SK-N-SH treated with all-trans-retinoic acid at 6 μM for 48 hours (cell line): ENCODE data around the gene CCNJL.
"Not testable (repeated sequence)": the region's sequence is repeated elsewhere in the genome, so short reads cannot be mapped to it uniquely, and the experiment has no call there.

Source experiments
- ATAC-seq: fragments of 200-7000 bp; cut with Tn5 transposase; 3 replicates; pipeline ENCODE4 v1.9.1; 2020; ENCODE audit warnings: mild to moderate bottlenecking, moderate library complexity
- ARNTL ChIP-seq: fragments of 450-650 bp; formaldehyde crosslinking; IDR thresholded peaks from 2 replicates; pipeline ENCODE4 v1.5.0; 2020; ENCODE audit warnings: low read depth, mild to moderate bottlenecking, moderate library complexity, borderline replicate concordance
- CREB5 ChIP-seq: fragments of 250-450 bp; sonication (Bioruptor Pico); IDR thresholded peaks from 2 replicates; pipeline ENCODE4 v1.5.1; 2020; ENCODE audit warnings: low read depth, mild to moderate bottlenecking, moderate library complexity
- CSDC2 ChIP-seq: fragments of 250-450 bp; sonication (Bioruptor Pico); IDR thresholded peaks from 2 replicates; pipeline ENCODE4 v1.5.0; 2020; ENCODE audit warnings: mild to moderate bottlenecking, moderate library complexity
- CSRNP3 ChIP-seq: fragments of 250-450 bp; sonication (Bioruptor Pico); IDR thresholded peaks from 2 replicates; pipeline ENCODE4 v1.5.1; 2021; ENCODE audit warnings: mild to moderate bottlenecking, moderate library complexity
- ESRRG ChIP-seq: fragments of 250-450 bp; sonication (Bioruptor Pico); IDR thresholded peaks from 2 replicates; pipeline ENCODE4 v1.6.1; 2021; ENCODE audit warnings: mild to moderate bottlenecking
- GLIS3 ChIP-seq: fragments of 250-450 bp; sonication (Bioruptor Pico); IDR thresholded peaks from 2 replicates; pipeline ENCODE4 v1.5.0; 2020; ENCODE audit warnings: mild to moderate bottlenecking, moderate library complexity
- ISL1 ChIP-seq: fragments of 250-450 bp; sonication (Bioruptor Pico); IDR thresholded peaks from 2 replicates; pipeline ENCODE4 v2.1.2; 2022; ENCODE audit warnings: mild to moderate bottlenecking, moderate library complexity
- OSR1 ChIP-seq: fragments of 250-450 bp; sonication (Bioruptor Pico); IDR thresholded peaks from 2 replicates; pipeline ENCODE4 v1.8.0; 2022; ENCODE audit warnings: moderate library complexity, mild to moderate bottlenecking, inconsistent platforms
- PATZ1 ChIP-seq: fragments of 250-450 bp; sonication (Bioruptor Pico); IDR thresholded peaks from 2 replicates; pipeline ENCODE4 v1.8.0; 2020; ENCODE audit warnings: mild to moderate bottlenecking, moderate library complexity, borderline replicate concordance
- POU6F1 ChIP-seq: fragments of 250-450 bp; sonication (Bioruptor Pico); IDR thresholded peaks from 2 replicates; pipeline ENCODE4 v1.8.0; 2021; ENCODE audit warnings: low read depth, mild to moderate bottlenecking, moderate library complexity, borderline replicate concordance
- PPARA ChIP-seq: fragments of 250-450 bp; sonication (Bioruptor Pico); IDR thresholded peaks from 2 replicates; pipeline ENCODE4 v1.5.0; 2020; ENCODE audit warnings: mild to moderate bottlenecking, borderline replicate concordance
- SNAI2 ChIP-seq: fragments of 250-450 bp; sonication (Bioruptor Pico); IDR thresholded peaks from 2 replicates; pipeline ENCODE4 v1.5.0; 2020; ENCODE audit warnings: mild to moderate bottlenecking, moderate library complexity
- TCF4 ChIP-seq: fragments of 250-450 bp; sonication (Bioruptor Pico); IDR thresholded peaks from 2 replicates; pipeline ENCODE4 v1.8.0; 2021; ENCODE audit warnings: mild to moderate bottlenecking, moderate library complexity, borderline replicate concordance
- TOX ChIP-seq: fragments of 250-450 bp; sonication (Bioruptor Pico); IDR thresholded peaks from 2 replicates; pipeline ENCODE4 v1.8.0; 2021; ENCODE audit warnings: mild to moderate bottlenecking, moderate library complexity, borderline replicate concordance
- TSHZ2 ChIP-seq: fragments of 250-450 bp; sonication (Bioruptor Pico); IDR thresholded peaks from 2 replicates; pipeline ENCODE4 v1.5.0; 2020; ENCODE audit warnings: mild to moderate bottlenecking, moderate library complexity
- ZC3H10 ChIP-seq: fragments of 250-450 bp; sonication (Bioruptor Pico); IDR thresholded peaks from 2 replicates; pipeline ENCODE4 v1.5.1; 2021; ENCODE audit warnings: mild to moderate bottlenecking, moderate library complexity
- ZNF565 ChIP-seq: fragments of 450-650 bp; formaldehyde crosslinking; conservative IDR thresholded peaks from 2 replicates; pipeline ENCODE4 v1.5.0; 2020; ENCODE audit warnings: low read depth, mild to moderate bottlenecking, moderate library complexity
- ZNF70 ChIP-seq: fragments of 450-650 bp; formaldehyde crosslinking; IDR thresholded peaks from 2 replicates; pipeline ENCODE4 v1.5.0; 2020; ENCODE audit warnings: mild to moderate bottlenecking, moderate library complexity
- ZNF8 ChIP-seq: fragments of 450-650 bp; formaldehyde crosslinking; IDR thresholded peaks from 2 replicates; pipeline ENCODE4 v1.5.0; 2020; ENCODE audit warnings: mild to moderate bottlenecking, moderate library complexity

The CCNJL gene

GRCh38 chr5:160341309-160341870 lies 29.0 kb upstream of the CCNJL start (continued):
- no peak for TF ChIP-seq POU6F1
- TF ChIP-seq TCF4: no peak

- not testable (repeated sequence) for ATAC-seq
Measured at GRCh38 chr5:160340513-160340912, 28.1 kb upstream of the CCNJL start.

- no peak for TF ChIP-seq ESRRG (CRISPR knock-in tag)
- no peak for TF ChIP-seq CREB5
- TF ChIP-seq TOX (CRISPR knock-in tag): no peak
- no peak for TF ChIP-seq CSDC2 (CRISPR knock-in tag)
- TF ChIP-seq ARNTL (CRISPR knock-in tag): no peak
- TF ChIP-seq ZNF8 (CRISPR knock-in tag): no peak
- no peak for TF ChIP-seq CSRNP3 (CRISPR knock-in tag)
- ATAC-seq: no peak
Measured at GRCh38 chr5:160339406-160340130, 27.2 kb upstream of the CCNJL start.

GRCh38 chr5:160334716-160335115 lies 22.4 kb upstream of the CCNJL start:
- ATAC-seq: not testable (repeated sequence)

GRCh38 chr5:160333721-160334120 lies 21.4 kb upstream of the CCNJL start:
- ATAC-seq: no peak
- no peak for TF ChIP-seq CREB5
- no peak for TF ChIP-seq SNAI2 (CRISPR knock-in tag)
- TF ChIP-seq ZNF565: no peak
- no peak for TF ChIP-seq ZNF70 (CRISPR knock-in tag)
- TF ChIP-seq CSDC2 (CRISPR knock-in tag): no peak
- TF ChIP-seq CSRNP3 (CRISPR knock-in tag): no peak
- TF ChIP-seq ZC3H10 (CRISPR knock-in tag): no peak
- no peak for TF ChIP-seq POU6F1
- TF ChIP-seq TCF4: no peak
- no peak for TF ChIP-seq GLIS3 (CRISPR knock-in tag)
- TF ChIP-seq, all 23 proteins: peak for 0

GRCh38 chr5:160330212-160330611 lies 17.8 kb upstream of the CCNJL start:
- no peak for ATAC-seq
- TF ChIP-seq ZNF8 (CRISPR knock-in tag) (no peak), PATZ1 (CRISPR knock-in tag) (no peak), PPARA (no peak), ISL1 (CRISPR knock-in tag) (no peak), ESRRG (CRISPR knock-in tag) (no peak), TSHZ2 (no peak), OSR1 (CRISPR knock-in tag) (no peak)
